ENCODE data around the gene PCNX2.

DNA sequence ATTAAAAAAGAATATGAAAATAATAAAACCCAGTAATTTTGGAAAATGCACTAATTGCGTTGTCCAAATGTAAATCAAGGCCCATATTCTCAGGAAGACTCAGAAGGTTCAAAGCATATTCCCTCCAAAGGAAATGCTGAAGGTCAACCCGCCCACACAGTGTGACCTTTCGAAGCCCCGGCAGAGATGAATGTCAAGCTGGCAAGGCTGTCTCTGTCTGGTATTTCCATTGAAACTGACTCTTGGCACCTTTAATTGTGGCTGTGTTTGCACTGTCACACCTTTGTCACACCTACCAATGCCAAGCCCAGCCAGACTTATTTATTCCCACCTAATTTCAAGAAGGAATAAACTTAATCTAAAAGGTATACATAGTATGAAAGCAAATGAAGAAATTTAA lies 262.6 kb downstream of the PCNX2 start:
- TF ChIP-seq POLR2A (IDR thresholded peaks at IDR 0.05) (no peak), CTCF (IDR thresholded peaks at IDR 0.05) (no peak), POLR2AphosphoS5 (IDR thresholded peaks at IDR 0.05) (no peak), EP300 (IDR thresholded peaks at IDR 0.05) (no peak)

Data from stomach (tissue), 4 donors.